Measurements from ENCODE around the gene SUGP1. TPM values are rescaled to one million over a fixed set of nuclear protein-coding genes. Genes with fewer than 3 reads are reported as not detected.
A peak's percentile ranks its signal among the peaks of the same experiment; 100 is the strongest.

The SUGP1 gene
- total and polyA plus RNA-seq, 9 donors, result 22.2 to 43.9 (median 37.5) TPM

- peak; percentile 53 for DNase-seq
- 58% methylated on average over 26 of the region's 28 CpGs for WGBS (ENCODE audit: insufficient coverage)
- no peaks in the 10 kb centered on the region for H3K9me3 ChIP-seq (replicated peaks; ENCODE audit: control insufficient read depth, low read depth, low read length)
- H3K36me3 ChIP-seq (ENCODE audit: control insufficient read depth, insufficient read depth, low read length), result peaks cover 89% of the 10 kb centered on the region
- no peak overlapping the region for H3K27ac ChIP-seq (ENCODE audit: low read length)
- no peak overlapping the region for H3K4me3 ChIP-seq (ENCODE audit: low read length)
- no peaks in the 10 kb centered on the region for H3K4me1 ChIP-seq (ENCODE audit: control insufficient read depth, insufficient read depth, low read length)
- no peaks in the 10 kb centered on the region for H3K27me3 ChIP-seq (ENCODE audit: control insufficient read depth, insufficient read depth, low read length)
Measured at GRCh38 chr19:19342086-19343015, 22.0 kb upstream of the SUGP1 start.

- 95% methylated on average over 9 of the region's 11 CpGs for WGBS (ENCODE audit: insufficient coverage)
- H3K4me3 ChIP-seq (ENCODE audit: low read length), result no peak overlapping the region
- no peaks in the 10 kb centered on the region for H3K4me1 ChIP-seq (ENCODE audit: control insufficient read depth, insufficient read depth, low read length)
- H3K9me3 ChIP-seq (replicated peaks; ENCODE audit: control insufficient read depth, low read depth, low read length), result no peaks in the 10 kb centered on the region
- DNase-seq, result no peak
- no peaks in the 10 kb centered on the region for H3K27me3 ChIP-seq (ENCODE audit: control insufficient read depth, insufficient read depth, low read length)
- peaks cover 89% of the 10 kb centered on the region for H3K36me3 ChIP-seq (ENCODE audit: control insufficient read depth, insufficient read depth, low read length)
- no peak overlapping the region for H3K27ac ChIP-seq (ENCODE audit: low read length)
Measured at GRCh38 chr19:19341026-19341425, 20.7 kb upstream of the SUGP1 start.

- Histone ChIP-seq H3K27me3 (ENCODE audit: control insufficient read depth, insufficient read depth, low read length) (no peaks in the 10 kb centered on the region), H3K4me3 (ENCODE audit: low read length) (no peak overlapping the region), H3K4me1 (ENCODE audit: control insufficient read depth, insufficient read depth, low read length) (peaks cover 18% of the 10 kb centered on the region), H3K27ac (ENCODE audit: low read length) (no peak overlapping the region), H3K36me3 (ENCODE audit: control insufficient read depth, insufficient read depth, low read length) (peaks cover 89% of the 10 kb centered on the region), H3K9me3 (replicated peaks; ENCODE audit: control insufficient read depth, low read depth, low read length) (no peaks in the 10 kb centered on the region)
- 75% methylated on average over 5 of the region's 7 CpGs for WGBS (ENCODE audit: insufficient coverage)
- DNase-seq, result no peak
Measured at GRCh38 chr19:19338082-19338481, 17.8 kb upstream of the SUGP1 start.

GRCh38 chr19:19337120-19337519 is 16.8 kb upstream of the SUGP1 start:
- DNase-seq, result no peak
- peaks cover 88% of the 10 kb centered on the region for H3K36me3 ChIP-seq (ENCODE audit: control insufficient read depth, insufficient read depth, low read length)
- WGBS (ENCODE audit: insufficient coverage), result 80% methylated on average over 7 of the region's 17 CpGs

GRCh38 chr19:19336597-19336996 is 16.3 kb upstream of the SUGP1 start:
- no CpG with 5 or more reads among the region's 3 CpGs for WGBS (ENCODE audit: insufficient coverage)
- Histone ChIP-seq H3K9me3 (replicated peaks; ENCODE audit: control insufficient read depth, low read depth, low read length) (no peaks in the 10 kb centered on the region), H3K27ac (ENCODE audit: low read length) (no peak overlapping the region), H3K27me3 (ENCODE audit: control insufficient read depth, insufficient read depth, low read length) (no peaks in the 10 kb centered on the region), H3K4me3 (ENCODE audit: low read length) (no peak overlapping the region), H3K4me1 (ENCODE audit: control insufficient read depth, insufficient read depth, low read length) (peaks cover 18% of the 10 kb centered on the region), H3K36me3 (ENCODE audit: control insufficient read depth, insufficient read depth, low read length) (peaks cover 88% of the 10 kb centered on the region)
- no peak for DNase-seq

More at GRCh38 chr19:19337120-19337519, 16.8 kb upstream of the SUGP1 start:
- H3K27me3 ChIP-seq (ENCODE audit: control insufficient read depth, insufficient read depth, low read length), result no peaks in the 10 kb centered on the region
- H3K9me3 ChIP-seq (replicated peaks; ENCODE audit: control insufficient read depth, low read depth, low read length), result no peaks in the 10 kb centered on the region
- H3K4me3 ChIP-seq (ENCODE audit: low read length), result no peak overlapping the region
- peaks cover 18% of the 10 kb centered on the region for H3K4me1 ChIP-seq (ENCODE audit: control insufficient read depth, insufficient read depth, low read length)
- H3K27ac ChIP-seq (ENCODE audit: low read length), result no peak overlapping the region

DNA sequence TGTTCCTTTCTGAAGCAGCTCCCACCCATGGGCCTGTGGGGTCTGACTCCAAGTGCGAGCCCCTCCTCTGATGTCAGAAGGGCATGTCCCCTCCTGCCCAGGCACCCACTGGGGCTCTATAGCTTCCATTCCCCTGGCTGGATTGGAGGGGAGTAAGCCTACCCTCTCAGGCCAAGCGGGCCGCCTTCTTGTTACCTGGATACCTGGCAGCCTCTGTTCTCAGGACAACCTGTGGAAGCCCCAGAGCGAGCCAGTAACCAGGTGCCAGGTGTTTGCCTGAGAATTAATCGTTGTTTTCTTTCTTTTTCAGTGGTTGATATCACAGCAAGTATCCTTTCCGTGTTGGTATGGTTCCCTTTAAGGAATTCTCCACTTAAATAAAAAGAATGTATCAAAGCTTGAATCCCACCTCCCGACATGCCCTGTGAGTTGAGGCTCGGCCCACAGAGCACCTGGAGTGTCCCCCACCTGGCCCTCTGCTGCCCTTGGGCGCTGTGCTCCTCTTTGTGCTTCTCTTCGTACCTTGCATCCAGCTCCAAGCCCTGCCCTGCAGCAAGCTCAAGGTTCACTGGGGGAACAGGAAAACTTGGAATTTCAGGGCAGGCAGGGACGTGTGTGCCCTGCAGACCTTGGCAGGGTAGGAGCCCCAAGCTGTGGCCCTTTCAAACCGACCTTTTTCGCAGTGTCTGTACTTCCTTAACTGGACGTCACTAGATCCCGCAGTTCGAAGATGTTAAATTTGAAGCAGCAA is 15.3 kb upstream of the SUGP1 start:
- H3K27ac ChIP-seq (ENCODE audit: low read length), result no peak overlapping the region
- peaks cover 18% of the 10 kb centered on the region for H3K4me1 ChIP-seq (ENCODE audit: control insufficient read depth, insufficient read depth, low read length)
- DNase-seq, result no peak
- H3K27me3 ChIP-seq (ENCODE audit: control insufficient read depth, insufficient read depth, low read length), result no peaks in the 10 kb centered on the region
- WGBS (ENCODE audit: insufficient coverage), result 91% methylated on average over 15 of the region's 16 CpGs
- no peaks in the 10 kb centered on the region for H3K9me3 ChIP-seq (replicated peaks; ENCODE audit: control insufficient read depth, low read depth, low read length)
- peaks cover 87% of the 10 kb centered on the region for H3K36me3 ChIP-seq (ENCODE audit: control insufficient read depth, insufficient read depth, low read length)
- no peak overlapping the region for H3K4me3 ChIP-seq (ENCODE audit: low read length)

DNA sequence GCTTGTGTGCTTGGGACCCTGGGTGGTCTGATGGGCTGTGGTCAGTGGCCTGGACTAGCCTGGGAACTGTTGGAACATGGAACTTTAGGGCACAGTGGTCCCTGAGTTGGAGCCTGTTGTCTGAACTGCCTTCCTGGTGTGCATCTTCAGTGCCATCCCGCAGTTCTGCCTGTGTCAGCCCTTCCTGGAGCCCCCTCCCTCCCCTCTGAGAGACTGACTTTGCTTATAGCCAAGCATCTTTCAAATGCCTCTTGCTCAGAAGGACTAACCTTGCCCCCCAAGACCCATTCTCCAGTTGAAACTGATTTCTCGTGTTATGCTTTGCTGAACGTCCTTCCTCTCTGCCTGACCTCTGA is 14.7 kb upstream of the SUGP1 start:
- H3K4me3 ChIP-seq (ENCODE audit: low read length), result no peak overlapping the region
- no peaks in the 10 kb centered on the region for H3K9me3 ChIP-seq (replicated peaks; ENCODE audit: control insufficient read depth, low read depth, low read length)
- no peak for DNase-seq
- peaks cover 18% of the 10 kb centered on the region for H3K4me1 ChIP-seq (ENCODE audit: control insufficient read depth, insufficient read depth, low read length)
- H3K27me3 ChIP-seq (ENCODE audit: control insufficient read depth, insufficient read depth, low read length), result no peaks in the 10 kb centered on the region
- WGBS (ENCODE audit: insufficient coverage), result 85% methylated on average over 3 of the region's 3 CpGs
- peaks cover 90% of the 10 kb centered on the region for H3K36me3 ChIP-seq (ENCODE audit: control insufficient read depth, insufficient read depth, low read length)
- peak overlapping the region; percentile 74 for H3K27ac ChIP-seq (ENCODE audit: low read length)

DNA sequence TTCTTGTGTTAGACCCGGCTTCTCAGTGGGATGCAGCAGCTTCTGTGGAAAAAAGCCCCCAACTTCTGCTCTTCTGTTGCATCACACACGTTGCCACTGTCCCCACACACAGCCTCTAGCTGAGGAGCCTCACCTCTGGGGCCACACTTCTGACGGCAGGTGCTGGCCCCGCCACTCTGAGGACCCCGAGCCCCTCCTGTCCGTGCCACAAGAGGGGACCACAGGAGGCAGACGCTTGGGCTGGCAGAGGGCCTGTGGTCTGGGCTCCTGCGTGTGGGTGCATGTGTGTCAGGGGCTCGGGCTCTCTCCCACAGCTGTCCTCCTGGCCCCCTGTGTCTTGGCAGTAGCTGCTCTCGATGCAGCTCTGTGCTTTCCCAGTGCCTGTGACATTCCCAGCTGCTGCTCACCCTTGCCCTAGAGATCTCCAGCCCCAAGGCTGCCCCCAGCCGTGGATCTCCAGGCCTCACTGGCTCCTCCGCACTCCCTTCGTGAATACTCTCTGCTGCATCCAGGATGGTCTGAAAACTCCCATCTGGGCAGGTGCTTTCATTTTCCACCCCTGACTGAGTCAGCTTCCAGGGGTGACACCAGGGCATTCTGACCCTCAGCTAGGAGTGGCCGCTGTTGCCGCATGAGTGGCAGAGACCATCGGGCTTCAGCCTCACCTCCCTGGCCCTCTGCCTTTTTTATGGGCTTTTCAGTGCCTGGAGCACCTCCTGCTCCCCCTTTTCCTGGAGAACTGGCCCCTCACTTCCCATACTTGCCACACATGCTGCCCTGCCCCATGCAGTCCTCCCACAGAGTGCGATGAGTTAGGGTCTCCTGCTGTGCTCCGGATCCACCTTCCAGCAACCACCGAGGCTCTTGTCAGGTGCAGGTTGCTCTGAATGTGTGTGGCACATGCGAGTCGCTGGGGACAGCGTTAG is 14.0 kb upstream of the SUGP1 start:
- DNase-seq, result peak; percentile 62
- peak overlapping the region; percentile 74 for H3K27ac ChIP-seq (ENCODE audit: low read length)

GRCh38 chr19:19329126-19329525 is 8.8 kb upstream of the SUGP1 start:
- WGBS (ENCODE audit: insufficient coverage), result 87% methylated on average over 6 of the region's 6 CpGs
- Histone ChIP-seq H3K27ac (ENCODE audit: low read length) (no peak overlapping the region), H3K36me3 (ENCODE audit: control insufficient read depth, insufficient read depth, low read length) (peaks cover 81% of the 10 kb centered on the region)

More for the DNA sequence above, 14.0 kb upstream of the SUGP1 start:
- H3K4me3 ChIP-seq (ENCODE audit: low read length), result no peak overlapping the region
- H3K9me3 ChIP-seq (replicated peaks; ENCODE audit: control insufficient read depth, low read depth, low read length), result no peaks in the 10 kb centered on the region
- no peaks in the 10 kb centered on the region for H3K27me3 ChIP-seq (ENCODE audit: control insufficient read depth, insufficient read depth, low read length)
- peaks cover 95% of the 10 kb centered on the region for H3K36me3 ChIP-seq (ENCODE audit: control insufficient read depth, insufficient read depth, low read length)
- 82% methylated on average over 22 of the region's 22 CpGs for WGBS (ENCODE audit: insufficient coverage)
- H3K4me1 ChIP-seq (ENCODE audit: control insufficient read depth, insufficient read depth, low read length), result peaks cover 18% of the 10 kb centered on the region

More at GRCh38 chr19:19329126-19329525, 8.8 kb upstream of the SUGP1 start:
- H3K4me1 ChIP-seq (ENCODE audit: control insufficient read depth, insufficient read depth, low read length), result peaks cover 11% of the 10 kb centered on the region
- H3K27me3 ChIP-seq (ENCODE audit: control insufficient read depth, insufficient read depth, low read length), result no peaks in the 10 kb centered on the region
- DNase-seq, result no peak
- H3K4me3 ChIP-seq (ENCODE audit: low read length), result no peak overlapping the region
- no peaks in the 10 kb centered on the region for H3K9me3 ChIP-seq (replicated peaks; ENCODE audit: control insufficient read depth, low read depth, low read length)

Measured in muscle of leg (tissue), 11 donors.